ENCODE data around the gene CACNB2. TPM values are rescaled to one million over a fixed set of nuclear protein-coding genes. Genes with fewer than 3 reads are reported as not detected.

The CACNB2 gene
- total RNA-seq, 4 donors from 2014 or later: 11.6 to 13.8 (median 12.1) TPM

DNA sequence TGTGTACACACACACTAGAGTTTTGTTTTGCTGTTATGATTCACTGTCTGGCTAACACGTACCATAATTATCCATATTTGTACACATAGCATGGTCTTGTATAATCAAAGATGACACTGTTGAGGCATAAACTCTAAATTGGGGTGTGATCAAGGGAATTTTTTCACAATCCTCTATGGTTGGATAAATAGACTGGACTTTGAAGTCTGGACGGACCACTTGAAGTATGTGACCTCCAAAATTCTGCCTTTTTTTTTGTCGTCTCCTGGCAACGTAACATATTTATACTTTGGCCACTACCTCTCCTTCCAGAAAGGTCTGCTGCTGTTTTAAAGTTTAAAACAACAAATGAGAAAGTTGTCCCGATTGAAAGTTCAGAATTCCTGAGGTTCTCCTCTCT lies 193.4 kb downstream of the CACNB2 start:
- H3K9me3 ChIP-seq: no peaks in the 10 kb centered on the region
- H3K27me3 ChIP-seq: no peaks in the 10 kb centered on the region
- H3K27ac ChIP-seq: peak overlapping the region; percentile 57
- H3K36me3 ChIP-seq: no peaks in the 10 kb centered on the region
- TF ChIP-seq, protein P1, sequence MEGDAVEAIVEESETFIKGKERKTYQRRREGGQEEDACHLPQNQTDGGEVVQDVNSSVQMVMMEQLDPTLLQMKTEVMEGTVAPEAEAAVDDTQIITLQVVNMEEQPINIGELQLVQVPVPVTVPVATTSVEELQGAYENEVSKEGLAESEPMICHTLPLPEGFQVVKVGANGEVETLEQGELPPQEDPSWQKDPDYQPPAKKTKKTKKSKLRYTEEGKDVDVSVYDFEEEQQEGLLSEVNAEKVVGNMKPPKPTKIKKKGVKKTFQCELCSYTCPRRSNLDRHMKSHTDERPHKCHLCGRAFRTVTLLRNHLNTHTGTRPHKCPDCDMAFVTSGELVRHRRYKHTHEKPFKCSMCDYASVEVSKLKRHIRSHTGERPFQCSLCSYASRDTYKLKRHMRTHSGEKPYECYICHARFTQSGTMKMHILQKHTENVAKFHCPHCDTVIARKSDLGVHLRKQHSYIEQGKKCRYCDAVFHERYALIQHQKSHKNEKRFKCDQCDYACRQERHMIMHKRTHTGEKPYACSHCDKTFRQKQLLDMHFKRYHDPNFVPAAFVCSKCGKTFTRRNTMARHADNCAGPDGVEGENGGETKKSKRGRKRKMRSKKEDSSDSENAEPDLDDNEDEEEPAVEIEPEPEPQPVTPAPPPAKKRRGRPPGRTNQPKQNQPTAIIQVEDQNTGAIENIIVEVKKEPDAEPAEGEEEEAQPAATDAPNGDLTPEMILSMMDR (IDR thresholded peaks at IDR 0.05): no peak
- TF ChIP-seq POLR2A (IDR thresholded peaks at IDR 0.05) (no peak), POLR2AphosphoS5 (IDR thresholded peaks at IDR 0.05) (no peak), EP300 (IDR thresholded peaks at IDR 0.05) (no peak)
- 65% methylated on average over 5 of the region's 5 CpGs for WGBS
- H3K4me1 ChIP-seq: no peaks in the 10 kb centered on the region
- no peak for DNase-seq (ENCODE audit: low spot score in 2 of 2)
- no peak overlapping the region for H3K4me3 ChIP-seq

DNA sequence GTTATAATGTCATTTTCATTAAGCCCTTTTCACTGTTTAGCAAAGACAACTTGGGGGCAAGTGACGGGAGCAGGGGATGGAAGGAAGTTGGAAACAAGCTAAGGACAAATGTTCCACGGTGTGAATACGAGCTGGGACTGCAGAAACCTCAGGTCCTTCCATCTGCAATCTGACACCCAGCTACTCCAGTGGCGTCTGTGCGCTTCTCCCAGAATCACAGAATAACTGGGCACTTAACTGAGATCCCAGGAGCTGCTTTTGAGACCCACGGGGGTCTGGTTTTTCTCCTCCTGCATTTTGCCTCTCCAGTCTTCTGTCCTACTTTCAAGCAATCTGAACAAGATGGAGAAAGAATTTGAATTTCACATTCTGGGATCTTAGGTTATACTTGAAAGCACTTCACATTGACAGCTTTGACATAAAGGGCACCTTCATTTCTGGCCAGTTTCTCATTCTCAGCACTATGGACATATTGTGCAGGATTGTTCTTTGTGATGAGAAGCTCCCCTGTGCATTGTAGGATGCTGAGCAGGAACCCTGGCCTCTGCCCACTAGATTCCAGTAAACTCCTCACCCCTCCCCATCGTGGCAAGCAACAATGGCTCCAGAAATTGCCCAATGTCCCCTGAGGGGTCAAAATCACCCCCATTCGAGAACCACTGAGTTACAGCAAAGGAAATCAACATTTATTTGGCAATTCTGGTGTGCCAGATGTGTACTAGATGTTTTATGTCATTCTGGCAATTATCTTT lies 194.1 kb downstream of the CACNB2 start:
- H3K27me3 ChIP-seq: no peaks in the 10 kb centered on the region
- whole genome bisulfite sequencing: 48% methylated on average over 8 of the region's 8 CpGs
- no peaks in the 10 kb centered on the region for H3K4me1 ChIP-seq
- H3K27ac ChIP-seq: peak overlapping the region; percentile 57
- H3K9me3 ChIP-seq: no peaks in the 10 kb centered on the region
- no peak overlapping the region for H3K4me3 ChIP-seq
- peak in 1 of 2 donors; percentile 64 for DNase-seq (ENCODE audit: low spot score in 2 of 2)
- H3K36me3 ChIP-seq: no peaks in the 10 kb centered on the region
- TF ChIP-seq, protein P1 (IDR thresholded peaks at IDR 0.05): no peak
- TF ChIP-seq EP300 (IDR thresholded peaks at IDR 0.05) (no peak), POLR2A (IDR thresholded peaks at IDR 0.05) (no peak), POLR2AphosphoS5 (IDR thresholded peaks at IDR 0.05) (no peak)

DNA sequence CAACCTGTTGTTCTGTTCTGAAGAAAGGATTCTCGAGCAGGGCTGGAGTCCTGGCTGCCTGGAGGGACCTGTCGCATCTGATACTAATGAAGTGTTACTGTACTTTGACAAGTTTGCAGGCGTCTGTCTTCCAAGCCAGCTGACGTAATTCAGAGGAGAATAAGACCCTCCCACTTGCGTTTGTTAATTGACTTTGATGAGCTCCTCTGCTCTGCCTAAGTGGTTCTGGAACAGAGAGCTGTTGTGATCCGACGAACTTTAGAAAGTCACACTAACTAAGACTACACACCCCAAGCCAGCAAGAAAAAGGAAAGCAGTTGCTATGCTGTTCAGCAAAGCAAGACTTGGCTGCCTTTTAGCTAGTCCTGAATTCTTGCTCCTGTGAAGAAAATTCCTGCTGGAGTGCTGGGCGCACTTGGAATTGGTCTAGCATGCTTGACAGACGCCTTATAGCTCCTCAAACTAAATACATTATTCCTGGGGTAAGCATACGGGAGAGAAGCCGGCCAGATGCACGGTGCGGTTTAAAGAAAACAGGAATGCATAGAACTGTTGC lies 200.3 kb downstream of the CACNB2 start:
- peak overlapping the region; percentile 36 for H3K4me3 ChIP-seq
- WGBS: 34% methylated on average over 13 of the region's 13 CpGs
- H3K27me3 ChIP-seq: no peaks in the 10 kb centered on the region
- H3K36me3 ChIP-seq: no peaks in the 10 kb centered on the region
- H3K27ac ChIP-seq: peak overlapping the region; percentile 35
- H3K9me3 ChIP-seq: no peaks in the 10 kb centered on the region
- no peaks in the 10 kb centered on the region for H3K4me1 ChIP-seq
- TF ChIP-seq EP300 (IDR thresholded peaks at IDR 0.05): no peak
- no peak for DNase-seq (ENCODE audit: low spot score in 2 of 2)

DNA sequence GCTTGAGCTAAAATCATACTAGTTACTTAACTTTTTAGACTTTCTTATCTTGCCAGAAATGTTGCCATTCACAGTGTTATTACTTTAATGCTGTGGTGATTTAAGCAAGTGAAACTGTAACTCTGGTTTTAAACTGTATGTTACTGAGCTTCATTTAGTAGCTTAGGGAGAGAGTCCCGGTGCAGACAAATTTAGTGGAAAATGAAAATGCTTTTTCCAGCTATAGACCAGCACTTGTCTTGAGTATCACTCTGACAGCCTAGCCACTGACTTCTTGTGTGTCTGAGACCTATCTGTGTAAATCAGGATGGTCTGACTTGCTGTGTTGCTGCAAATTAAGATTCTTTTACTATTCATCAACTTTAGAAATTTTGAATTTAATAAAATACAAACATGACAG lies 200.8 kb downstream of the CACNB2 start:
- no peaks in the 10 kb centered on the region for H3K27me3 ChIP-seq
- peak overlapping the region; percentile 35 for H3K27ac ChIP-seq
- no peak for DNase-seq (ENCODE audit: low spot score in 2 of 2)
- H3K4me3 ChIP-seq: peak overlapping the region; percentile 36
- WGBS: 50% methylated on average over 1 of the region's 1 CpG
- no peaks in the 10 kb centered on the region for H3K4me1 ChIP-seq
- no peak for TF ChIP-seq POLR2AphosphoS5 (IDR thresholded peaks at IDR 0.05)
- TF ChIP-seq EP300 (IDR thresholded peaks at IDR 0.05): no peak
- TF ChIP-seq POLR2A (IDR thresholded peaks at IDR 0.05): no peak
- TF ChIP-seq, protein P1 (IDR thresholded peaks at IDR 0.05): no peak
- no peaks in the 10 kb centered on the region for H3K36me3 ChIP-seq
- H3K9me3 ChIP-seq: no peaks in the 10 kb centered on the region

DNA sequence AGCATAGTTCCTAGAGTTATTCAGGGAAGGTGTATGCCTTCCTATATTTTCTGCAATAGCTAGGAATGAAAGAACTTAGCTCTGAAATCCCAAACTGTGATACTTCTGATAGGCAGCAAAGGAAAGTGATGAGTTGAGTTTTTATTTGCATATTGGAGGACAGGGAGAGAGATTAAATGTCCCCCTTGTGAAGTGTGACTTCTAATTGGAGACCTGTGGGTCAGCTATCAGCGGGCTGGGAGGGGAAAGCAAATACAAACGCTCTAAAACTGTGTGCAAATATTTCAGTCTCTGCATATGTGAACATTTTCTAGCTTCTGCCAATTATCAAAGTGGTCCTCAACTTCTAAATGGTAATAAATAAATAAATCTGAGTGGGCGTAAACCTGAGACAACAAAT lies 203.3 kb downstream of the CACNB2 start:
- DNase-seq (ENCODE audit: low spot score in 2 of 2): no peak
- Histone ChIP-seq H3K27me3 (no peaks in the 10 kb centered on the region), H3K27ac (no peak overlapping the region), H3K4me3 (no peak overlapping the region), H3K9me3 (no peaks in the 10 kb centered on the region), H3K4me1 (no peaks in the 10 kb centered on the region), H3K36me3 (no peaks in the 10 kb centered on the region)
- TF ChIP-seq POLR2A (IDR thresholded peaks at IDR 0.05) (no peak), POLR2AphosphoS5 (IDR thresholded peaks at IDR 0.05) (no peak), EP300 (IDR thresholded peaks at IDR 0.05) (no peak)
- TF ChIP-seq, protein P1 (IDR thresholded peaks at IDR 0.05): no peak
- 95% methylated on average over 3 of the region's 3 CpGs for WGBS
